HG02973 (cell line): ENCODE measurements around the gene MICAL3.
"Not testable (repeated sequence)": the region's sequence is repeated elsewhere in the genome, so short reads cannot be mapped to it uniquely, and the experiment has no call there.

Source experiments
- ATAC-seq: cut with Tn5 transposase; IDR thresholded peaks from one replicate; pipeline ENCODE4 v1.9.1; 2021; ENCODE audit warnings: moderate library complexity; ENCODE audit not compliant: unreplicated experiment

The MICAL3 gene

DNA sequence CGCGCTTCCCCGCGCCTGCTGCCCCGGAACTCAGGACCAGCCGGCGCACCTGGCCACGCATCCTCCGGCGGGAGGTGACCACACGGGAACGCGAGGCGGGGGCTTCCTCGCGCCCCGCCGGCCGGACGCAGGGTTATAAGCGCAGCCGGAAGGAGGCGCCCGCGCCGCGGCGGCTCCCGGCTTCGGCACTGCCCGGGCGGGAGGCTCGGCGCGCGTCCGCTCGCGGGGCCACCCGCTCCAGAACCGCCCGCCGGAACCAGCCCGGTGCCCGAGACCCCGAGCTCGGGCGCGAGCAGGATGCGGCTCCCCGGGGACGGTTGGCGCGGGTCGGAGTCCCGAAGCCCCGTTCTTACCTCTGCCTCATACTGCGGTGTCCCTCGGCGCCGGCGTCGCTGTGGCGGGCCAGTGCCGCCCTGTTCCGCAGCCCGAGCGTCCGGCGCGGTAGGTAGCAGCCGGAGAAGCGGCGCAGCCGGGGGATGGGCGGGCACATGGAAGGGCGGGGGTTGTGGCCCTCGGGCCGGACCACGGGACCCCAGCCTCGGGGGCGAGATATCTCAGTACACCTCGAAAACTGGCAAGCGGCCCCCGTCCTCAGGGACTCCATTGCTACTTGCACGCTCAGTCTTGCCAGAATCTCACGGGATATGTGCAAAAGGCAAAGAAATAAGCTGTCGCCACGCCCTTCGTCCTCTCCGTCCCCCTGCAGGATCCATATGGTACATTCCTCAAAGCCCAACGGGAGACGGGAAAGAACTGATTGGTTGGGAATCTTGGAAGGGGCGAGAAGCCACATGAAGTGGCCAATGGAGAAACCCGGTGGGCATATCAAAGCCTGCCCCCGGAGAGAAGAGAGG lies 23.1 kb downstream of the MICAL3 start:
- ATAC-seq = no peak

DNA sequence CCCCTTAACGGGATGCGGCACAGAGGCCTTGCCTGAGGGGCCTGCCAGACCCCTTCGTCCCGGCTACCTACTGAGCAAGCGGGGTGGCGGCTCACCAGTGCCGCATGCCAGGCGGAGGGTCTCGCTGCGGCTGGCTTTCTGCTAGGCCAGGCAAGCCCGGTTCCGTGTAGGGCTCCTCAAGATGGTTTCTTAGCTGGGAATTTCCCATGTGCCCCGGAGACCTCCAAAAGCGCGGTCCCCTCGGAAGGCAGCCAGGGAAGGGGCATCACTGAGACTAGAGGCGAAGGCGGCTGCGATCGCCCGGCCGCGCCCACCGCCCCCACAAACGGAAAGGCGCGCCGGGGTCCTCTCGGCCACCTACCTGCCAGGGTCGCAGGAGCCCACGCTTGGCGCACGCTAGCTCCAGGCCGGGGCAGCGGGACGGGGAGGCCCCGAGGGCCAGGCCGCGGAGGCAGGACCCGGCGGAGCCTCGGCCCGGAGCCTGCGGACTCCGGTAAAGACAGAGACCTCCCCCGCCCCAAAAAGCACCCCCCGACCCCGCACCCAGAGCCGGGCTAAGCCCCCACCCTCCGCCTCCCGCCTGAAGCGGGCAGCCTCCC lies 23.8 kb downstream of the MICAL3 start:
- ATAC-seq = no peak

DNA sequence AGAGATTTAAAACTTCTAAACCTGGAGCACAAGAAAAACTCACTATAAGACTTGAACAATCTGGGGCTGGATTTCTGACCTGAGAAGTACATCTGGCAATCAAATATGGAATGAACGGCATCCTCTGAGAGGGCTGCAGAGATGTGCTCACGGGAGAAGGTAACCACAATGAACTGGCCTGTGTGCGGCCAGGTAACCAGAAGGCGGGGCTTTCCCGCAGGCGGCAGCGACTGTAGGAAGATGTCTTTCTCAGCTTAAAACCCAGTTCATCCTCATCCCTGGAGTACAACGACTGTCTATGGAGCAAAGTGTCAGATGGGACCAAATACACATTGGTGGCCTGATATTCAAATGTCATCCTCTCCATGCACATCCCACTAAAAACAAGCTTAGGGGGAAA lies 24.5 kb downstream of the MICAL3 start:
- ATAC-seq = no peak

DNA sequence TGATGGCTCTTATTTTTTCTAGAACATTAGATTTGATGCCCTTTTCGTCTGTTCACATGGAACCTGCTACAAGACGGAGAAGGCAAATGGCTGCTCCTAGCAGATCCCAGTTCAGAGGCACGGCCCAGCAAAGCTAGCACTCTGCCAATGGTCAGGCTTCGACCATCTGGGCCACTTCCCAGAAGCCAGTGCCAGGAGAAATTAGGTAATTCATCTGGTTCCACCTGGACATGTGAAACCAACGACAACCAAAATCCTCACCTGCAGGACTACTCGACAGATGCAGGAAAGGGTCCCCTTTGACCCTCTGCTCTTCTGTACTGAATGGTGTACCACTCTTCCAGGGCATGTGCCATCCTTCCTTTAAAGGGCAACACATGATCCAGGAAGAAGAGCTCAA lies 25.4 kb downstream of the MICAL3 start:
- ATAC-seq = no peak

DNA sequence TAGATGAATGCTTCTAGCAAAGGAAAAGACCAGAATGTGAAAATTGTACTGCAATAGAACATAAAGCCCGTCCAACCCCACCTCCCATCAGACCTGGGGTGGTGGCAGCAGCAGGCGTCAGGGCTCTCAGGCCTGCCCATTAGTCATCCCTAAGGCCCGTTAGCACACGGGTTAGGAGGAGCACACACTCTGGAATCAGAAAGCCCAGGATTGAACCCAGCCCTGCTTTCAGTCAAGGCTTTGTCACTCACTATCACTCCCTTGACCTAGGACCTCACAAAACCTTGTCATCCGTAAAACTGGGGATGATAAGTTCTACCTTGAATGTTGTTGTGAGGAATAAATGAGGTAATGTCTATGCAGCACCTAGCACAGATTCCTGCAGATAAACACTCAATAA lies 26.9 kb downstream of the MICAL3 start:
- ATAC-seq = no peak

DNA sequence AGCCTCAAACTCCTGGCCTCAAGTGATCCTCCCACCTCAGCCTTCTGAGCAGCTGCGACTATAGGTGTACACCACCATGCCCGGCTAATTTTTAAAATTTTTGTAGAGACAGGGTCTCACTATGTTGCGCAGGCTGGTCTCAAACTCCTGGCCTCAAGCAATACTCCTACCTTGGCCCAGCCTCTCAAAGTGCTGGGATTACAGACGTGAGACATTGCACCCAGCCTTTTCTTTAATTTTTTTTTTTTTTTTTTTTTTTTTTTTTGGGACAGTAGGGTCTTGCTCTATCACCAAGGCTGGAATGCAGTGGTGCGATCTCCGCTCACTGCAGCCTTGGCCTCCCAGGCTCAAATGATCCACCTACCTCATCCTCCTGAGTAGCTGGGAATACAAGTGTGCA lies 29.1 kb downstream of the MICAL3 start:
- not testable (repeated sequence) for ATAC-seq

DNA sequence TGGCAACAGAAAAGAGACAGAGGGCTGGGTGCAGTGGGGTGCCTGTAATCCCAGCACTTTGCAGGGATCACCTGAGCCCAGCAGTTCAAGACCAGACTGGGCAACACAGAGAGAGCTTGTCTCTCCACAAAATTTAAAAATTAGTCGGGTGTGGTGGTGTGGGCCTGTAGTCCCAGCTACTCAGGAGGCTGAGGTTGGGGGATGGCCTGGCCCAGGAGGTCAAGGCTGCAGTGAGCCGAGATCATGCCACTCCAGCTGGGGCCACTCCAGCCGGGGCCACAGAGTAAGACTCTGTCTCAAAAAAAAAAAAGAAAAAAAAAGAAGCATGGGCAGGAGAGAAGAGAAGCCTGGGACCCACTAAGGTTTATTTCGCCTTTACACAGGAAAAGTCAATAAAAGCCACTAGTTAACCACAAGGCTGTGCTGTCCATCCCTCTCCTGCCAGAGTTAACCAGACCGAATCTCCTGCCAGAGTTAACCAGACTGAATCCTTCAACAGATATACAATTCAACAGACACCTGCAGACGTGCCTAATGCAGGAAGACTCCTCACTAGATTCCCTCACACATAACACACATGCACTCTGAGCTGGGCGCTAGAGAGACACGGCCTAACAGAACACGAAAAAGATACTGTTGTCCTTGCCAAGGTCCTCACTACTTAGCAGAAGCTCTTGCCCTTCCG lies 29.8 kb downstream of the MICAL3 start:
- no peak for ATAC-seq

DNA sequence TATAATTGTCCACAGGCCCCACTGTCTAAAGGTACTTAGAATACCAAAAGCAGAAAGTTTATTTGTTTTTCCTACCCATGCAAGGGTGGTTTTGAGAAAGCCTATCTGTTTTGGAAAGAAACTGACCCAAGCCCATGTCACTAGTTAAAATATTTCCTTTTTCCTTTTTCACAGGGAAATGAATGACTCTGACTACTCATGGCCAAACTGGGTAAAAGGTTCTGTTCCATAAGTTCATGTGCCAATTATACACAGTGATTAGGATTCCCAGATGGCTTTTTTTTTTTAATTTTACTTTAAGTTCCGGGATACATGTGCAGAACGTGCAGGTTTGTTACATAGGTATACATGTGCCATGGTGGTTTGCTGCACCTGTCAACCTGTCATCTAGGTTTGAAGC lies 31.4 kb downstream of the MICAL3 start:
- ATAC-seq = not testable (repeated sequence)

DNA sequence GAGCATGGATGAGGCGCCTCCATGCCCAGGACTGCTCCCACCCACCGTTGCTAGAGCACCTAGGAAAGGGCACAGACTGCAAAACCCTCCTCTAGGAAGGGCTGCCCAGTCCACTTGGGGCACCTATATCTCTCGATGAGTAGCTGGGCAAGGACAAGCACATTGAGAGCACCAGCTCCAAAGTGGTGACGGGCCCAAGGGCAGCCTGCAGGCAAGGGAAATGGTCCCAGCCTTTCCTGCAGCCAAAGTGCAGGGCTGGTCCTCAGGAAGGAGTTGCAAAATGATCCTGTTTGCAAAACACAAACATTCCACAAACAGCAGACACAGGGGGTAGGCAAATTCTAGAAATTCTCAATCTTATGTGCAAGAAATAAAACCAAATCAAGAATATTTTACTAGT lies 32.4 kb downstream of the MICAL3 start:
- ATAC-seq = not testable (repeated sequence)

DNA sequence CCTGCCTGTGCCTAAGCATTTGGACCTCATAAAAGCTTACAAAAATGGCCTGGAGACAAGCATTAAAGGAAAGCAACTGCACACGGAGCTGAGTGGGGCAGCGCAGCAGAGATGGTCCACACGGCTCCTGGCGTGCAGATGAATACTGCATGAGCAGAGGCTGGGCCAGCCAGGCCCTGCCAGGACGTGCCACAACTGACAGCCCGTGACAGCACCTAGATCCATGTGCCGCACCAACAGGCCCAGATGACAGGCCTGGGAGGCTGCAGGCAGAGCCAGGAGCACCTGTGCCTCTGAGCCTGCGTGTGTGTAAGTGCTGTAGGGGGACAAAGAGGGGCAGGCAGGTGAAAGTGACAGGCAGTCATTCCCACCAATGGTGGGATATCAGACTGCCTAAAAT lies 33.4 kb downstream of the MICAL3 start:
- ATAC-seq = no peak

DNA sequence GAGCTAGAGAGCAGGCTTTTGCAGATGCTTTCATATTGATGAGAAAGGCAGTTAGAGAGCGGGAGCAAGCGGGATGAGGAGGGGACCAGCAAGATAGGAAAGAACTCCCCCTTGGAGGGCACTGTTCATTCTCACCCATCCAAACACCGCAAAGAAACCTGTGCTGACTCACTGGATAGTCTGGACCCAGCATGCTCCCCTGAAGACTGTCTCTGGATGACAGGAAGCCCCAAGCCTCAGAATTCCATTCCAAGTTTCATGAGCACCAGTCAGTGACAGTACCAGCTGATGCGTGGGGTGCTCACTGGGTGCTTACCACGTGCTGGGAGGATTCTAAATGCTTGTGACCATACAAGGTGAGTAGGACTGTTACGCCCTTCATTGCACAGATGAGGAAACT lies 34.2 kb downstream of the MICAL3 start:
- no peak for ATAC-seq

DNA sequence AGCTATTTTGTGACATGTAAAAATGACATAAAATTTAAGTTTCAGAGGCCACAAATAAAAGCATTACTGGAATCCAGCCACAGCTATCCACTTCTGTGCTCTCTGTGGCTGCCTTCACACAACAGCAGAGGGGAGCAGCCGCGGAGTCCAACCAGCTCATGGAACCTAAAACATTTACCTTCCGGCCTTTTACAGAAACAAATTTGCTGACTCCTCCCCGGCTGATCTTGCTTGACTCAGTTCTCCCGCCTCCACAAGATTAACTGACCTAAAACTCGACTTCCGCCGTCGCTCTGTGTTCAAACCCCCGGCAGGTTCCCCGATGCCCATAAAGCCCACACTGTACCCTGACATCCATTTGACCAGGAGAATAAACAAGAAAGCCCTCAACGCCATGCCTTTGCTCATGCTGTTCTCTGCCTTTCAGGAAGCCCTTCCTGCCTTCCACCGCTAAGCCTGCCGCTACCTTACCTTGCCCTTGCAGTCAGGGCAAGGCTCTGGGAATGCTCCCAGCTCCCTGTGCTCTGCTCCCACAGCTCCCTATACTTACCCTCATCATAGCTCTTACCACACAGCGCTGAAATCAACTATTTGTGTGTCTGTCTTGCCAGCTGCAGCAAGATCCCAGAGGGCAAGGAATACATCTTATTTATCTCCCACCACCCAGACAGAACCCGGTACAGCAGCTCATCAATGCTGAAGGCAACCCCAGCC lies 35.4 kb downstream of the MICAL3 start:
- no peak for ATAC-seq

DNA sequence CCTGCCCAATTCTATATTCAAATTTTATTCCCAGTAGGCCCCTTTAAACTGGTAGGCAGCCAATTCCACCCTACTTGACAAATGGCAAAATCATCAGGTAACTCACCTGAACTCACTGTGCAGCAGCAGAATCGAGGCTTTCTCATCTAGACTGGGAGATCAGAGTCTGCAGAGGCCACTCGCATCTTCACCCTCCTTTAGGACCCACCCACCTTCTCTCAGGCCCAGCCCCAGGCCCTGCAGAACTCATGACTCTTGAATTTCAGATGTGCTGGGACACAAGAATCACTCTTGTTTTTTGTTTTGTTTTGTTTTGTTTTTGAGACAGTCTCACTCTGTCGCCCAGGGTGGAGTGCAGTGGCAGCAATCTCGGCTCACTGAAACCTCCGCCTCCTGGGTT lies 38.8 kb downstream of the MICAL3 start:
- ATAC-seq = no peak

DNA sequence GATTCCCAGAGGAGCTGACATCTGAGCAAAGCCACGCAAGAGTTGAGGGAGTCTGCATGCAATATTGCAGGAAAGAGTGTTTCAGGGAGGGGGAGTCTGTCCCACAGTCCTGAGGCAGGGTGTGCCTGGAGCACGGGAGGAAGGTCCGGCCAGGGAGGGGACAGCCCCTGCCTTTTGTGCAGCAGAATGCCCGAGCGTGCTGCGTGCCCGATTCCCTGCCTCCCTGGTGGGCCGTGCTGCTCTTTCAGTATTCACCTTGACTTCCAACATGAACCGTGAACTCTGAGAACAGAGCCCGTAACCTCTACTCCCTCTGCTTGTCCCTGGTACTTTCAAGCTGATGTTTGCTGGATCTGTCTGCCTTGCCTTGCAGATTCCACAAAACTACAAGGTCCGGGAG lies 39.3 kb downstream of the MICAL3 start:
- ATAC-seq = not testable (repeated sequence)

DNA sequence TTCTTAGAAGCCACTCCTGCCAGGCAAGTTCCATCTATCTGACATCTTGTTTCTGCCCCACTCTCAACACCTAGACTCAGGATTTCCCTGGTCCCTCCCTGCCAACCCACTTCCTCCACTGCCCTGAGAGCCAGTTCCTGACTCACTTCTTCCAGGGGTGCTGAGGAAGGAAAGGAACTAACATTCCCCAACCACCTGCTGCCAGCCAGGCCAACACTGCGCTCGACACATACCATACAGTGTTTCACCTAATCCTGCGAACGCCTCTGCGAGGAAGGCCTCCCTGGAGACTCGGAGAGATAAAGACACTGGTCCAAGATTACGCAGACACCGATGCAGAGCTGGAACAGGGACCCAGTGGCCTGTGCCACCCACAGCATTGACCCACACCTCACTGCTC lies 40.2 kb downstream of the MICAL3 start:
- no peak for ATAC-seq

DNA sequence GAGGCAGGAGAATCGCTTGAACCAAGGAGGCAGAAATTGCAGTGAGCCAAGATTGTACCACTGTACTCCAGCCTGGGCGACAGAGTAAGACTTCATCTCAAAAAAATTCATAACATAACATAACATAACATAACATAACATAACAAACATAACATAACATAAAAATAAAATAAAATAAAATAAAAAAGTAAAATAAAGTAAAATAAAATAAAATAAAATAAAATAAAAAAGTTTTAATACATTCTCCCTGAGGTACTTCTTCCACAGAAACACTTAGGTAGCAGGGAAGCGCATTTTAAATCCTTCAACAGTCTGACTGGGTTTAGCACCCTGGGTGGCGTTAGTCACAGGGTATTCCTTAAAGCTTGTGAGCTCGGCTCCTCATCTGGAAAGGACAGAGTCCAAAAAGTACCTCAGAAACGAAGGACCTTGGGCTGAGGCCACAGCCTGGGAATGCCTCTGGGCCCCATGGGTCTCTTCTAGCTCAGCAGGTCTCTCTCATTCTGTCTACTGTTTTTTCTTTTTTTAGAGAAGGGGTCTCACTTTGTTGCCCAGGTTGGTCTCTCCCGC lies 41.7 kb downstream of the MICAL3 start:
- ATAC-seq = no peak

DNA sequence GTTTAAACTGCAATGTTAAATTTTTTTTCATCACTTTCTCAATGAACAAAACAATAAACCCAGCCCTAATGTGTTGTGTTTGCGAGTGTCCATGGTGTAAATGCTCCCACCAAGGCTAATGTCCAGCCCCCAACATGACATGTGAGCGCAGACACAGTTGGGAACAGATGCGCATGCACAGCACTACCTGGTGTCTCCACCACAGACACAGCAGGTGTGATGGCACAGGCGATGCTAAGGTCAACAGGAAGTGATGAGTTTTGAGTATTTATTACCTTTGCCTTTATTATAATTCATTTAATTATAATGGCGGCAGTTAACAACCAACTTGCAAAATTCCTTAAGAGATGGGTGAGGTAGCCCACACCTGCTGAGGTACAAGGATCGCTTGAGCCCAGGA lies 42.9 kb downstream of the MICAL3 start:
- ATAC-seq = no peak

DNA sequence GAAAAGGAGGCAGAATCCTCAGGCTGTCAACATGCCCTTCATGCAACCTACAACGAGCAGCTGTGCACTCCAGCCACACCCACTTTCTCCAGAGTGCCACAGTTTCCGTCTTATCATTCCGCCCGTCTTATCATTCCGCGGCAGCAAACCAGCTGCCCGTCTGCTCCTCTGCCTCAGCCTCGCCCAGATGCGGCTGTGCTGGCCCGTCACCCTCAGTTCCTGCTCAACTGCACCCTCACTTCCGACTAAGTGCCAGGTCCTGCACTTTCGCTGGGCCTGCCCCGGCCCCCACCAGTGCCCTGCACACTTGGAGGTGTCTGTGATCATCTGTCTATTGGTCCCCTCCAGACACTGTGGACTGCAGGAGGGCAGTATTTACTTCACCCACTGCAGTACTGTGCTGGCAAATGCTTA lies 43.7 kb downstream of the MICAL3 start:
- no peak for ATAC-seq

DNA sequence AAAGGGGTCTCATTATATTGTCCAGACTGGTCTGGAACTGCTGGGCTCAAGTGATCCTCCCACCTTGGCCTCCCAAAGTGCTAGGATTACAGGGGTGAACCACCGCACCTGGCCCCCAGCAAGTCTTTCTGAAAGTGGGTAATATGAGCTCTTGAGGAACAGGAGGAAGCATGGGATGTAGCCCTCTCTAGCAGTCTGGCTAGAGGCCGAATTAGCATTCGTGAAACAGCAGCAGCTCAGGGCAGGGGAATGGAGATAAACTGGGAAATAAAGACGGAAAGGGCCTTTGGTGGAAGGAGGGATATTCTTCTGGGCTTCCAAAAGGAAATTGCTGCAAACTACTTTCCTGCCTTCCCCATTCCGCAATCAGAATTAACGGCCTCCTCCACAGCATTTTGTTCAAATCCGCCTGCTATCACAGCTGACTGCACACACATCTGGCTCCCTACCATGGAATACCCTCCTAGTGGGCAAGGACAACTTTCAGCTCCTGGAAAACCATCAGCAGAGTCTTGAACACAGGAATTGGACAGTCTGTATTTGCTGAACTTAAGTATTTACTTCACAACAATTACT lies 44.3 kb downstream of the MICAL3 start:
- no peak for ATAC-seq

DNA sequence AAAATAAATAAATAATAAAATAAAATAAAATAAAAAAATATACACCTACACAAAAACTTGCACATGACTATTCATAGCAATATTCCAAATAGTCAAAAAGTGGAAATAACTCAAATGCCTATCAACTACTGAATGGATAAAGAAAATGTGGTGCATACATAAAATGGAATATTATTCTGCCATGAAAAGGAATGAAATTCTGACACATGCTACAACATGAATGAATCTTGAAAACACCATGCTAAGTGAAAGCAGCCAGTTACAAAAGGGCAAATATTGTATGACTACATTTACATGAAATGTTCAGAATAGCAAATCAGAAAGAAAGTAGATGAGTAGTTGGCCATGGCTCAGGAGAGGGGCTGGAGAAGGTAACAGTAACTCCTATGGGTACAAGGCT lies 46.3 kb downstream of the MICAL3 start:
- no peak for ATAC-seq

DNA sequence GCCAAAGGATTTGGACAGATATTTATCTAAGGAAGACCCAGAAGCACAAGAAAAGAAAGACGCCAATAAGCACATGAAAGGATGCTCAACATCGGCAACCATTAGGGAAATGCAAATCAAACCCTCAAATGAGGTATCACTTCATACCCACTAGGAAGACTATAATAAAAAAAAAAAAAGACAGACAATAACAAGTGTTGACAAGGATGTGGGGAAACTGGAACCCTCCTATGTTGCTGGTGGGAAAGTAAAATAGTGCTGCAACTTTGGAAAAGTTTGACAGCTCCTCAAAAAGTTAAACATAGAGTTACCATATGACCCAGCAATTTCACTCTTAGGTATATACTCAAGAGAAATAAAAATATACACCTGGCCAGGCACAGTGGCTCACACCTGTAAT lies 47.0 kb downstream of the MICAL3 start:
- no peak for ATAC-seq
